Hematopoietic multipotent progenitor cell treated with erythropoietin and hydrocortisone succinate and interleukin-3 and kit ligand, for 17 days (in vitro differentiated cells): ENCODE data around the gene FAM110C.
A peak's percentile ranks its signal among the peaks of the same experiment; 100 is the strongest.
"Not testable (repeated sequence)": the region's sequence is repeated elsewhere in the genome, so short reads cannot be mapped to it uniquely, and the experiment has no call there.

ENCODE experiments used
- DNase-seq: peaks from one replicate; pipeline ENCODE4 v3.0.0-alpha.2; 2015; ENCODE audit warnings: low spot score

Gene FAM110C

GRCh38 chr2:44748-45341, 1.5 kb downstream of the FAM110C start:
- DNase-seq: no peak

GRCh38 chr2:42788-43187, 3.5 kb downstream of the FAM110C start:
- no peak for DNase-seq

- no peak for DNase-seq
Measured at GRCh38 chr2:40465-40864, 5.8 kb downstream of the FAM110C start.

- no peak for DNase-seq
Measured at GRCh38 chr2:38155-38554, 8.2 kb downstream of the FAM110C start.

- no peak for DNase-seq
Measured at GRCh38 chr2:36318-36717, 10.0 kb downstream of the FAM110C start.

GRCh38 chr2:35852-36251, 10.5 kb downstream of the FAM110C start:
- no peak for DNase-seq

GRCh38 chr2:33620-34019, 12.7 kb downstream of the FAM110C start:
- DNase-seq: no peak

- DNase-seq: no peak
Measured at GRCh38 chr2:32068-32467, 14.2 kb downstream of the FAM110C start.

GRCh38 chr2:29253-29652, 17.1 kb downstream of the FAM110C start:
- no peak for DNase-seq

- DNase-seq: no peak
Measured at GRCh38 chr2:28406-28975, 17.8 kb downstream of the FAM110C start.

GRCh38 chr2:26891-27290, 19.4 kb downstream of the FAM110C start:
- no peak for DNase-seq

- DNase-seq: no peak
Measured at GRCh38 chr2:25543-25942, 20.8 kb downstream of the FAM110C start.

GRCh38 chr2:24591-24990, 21.7 kb downstream of the FAM110C start:
- DNase-seq: not testable (repeated sequence)

GRCh38 chr2:24107-24506, 22.2 kb downstream of the FAM110C start:
- no peak for DNase-seq

- no peak for DNase-seq
Measured at GRCh38 chr2:23283-23682, 23.0 kb downstream of the FAM110C start.

- not testable (repeated sequence) for DNase-seq
Measured at GRCh38 chr2:22244-22643, 24.1 kb downstream of the FAM110C start.

GRCh38 chr2:20259-20658, 26.0 kb downstream of the FAM110C start:
- not testable (repeated sequence) for DNase-seq

- no peak for DNase-seq
Measured at GRCh38 chr2:19505-19904, 26.8 kb downstream of the FAM110C start.

GRCh38 chr2:18402-19271, 27.7 kb downstream of the FAM110C start:
- DNase-seq: no peak

GRCh38 chr2:15916-16315, 30.4 kb downstream of the FAM110C start:
- not testable (repeated sequence) for DNase-seq

GRCh38 chr2:11248-11941, 34.9 kb downstream of the FAM110C start:
- DNase-seq: peak; percentile 28

GRCh38 chr2:10222-10875, 36.0 kb downstream of the FAM110C start:
- DNase-seq: no peak
